Fibroblast of skin of right quadriceps (primary cell): ENCODE measurements around the gene MCOLN2.
A peak's percentile ranks its signal among the peaks of the same experiment; 100 is the strongest.

Source experiments
- DNase-seq: peaks from one replicate; pipeline ENCODE4 v3.0.0-alpha.2; 2013

MCOLN2 gene

GRCh38 chr1:84890566-84890965, 106.3 kb downstream of the MCOLN2 start:
- no peak for DNase-seq

DNA sequence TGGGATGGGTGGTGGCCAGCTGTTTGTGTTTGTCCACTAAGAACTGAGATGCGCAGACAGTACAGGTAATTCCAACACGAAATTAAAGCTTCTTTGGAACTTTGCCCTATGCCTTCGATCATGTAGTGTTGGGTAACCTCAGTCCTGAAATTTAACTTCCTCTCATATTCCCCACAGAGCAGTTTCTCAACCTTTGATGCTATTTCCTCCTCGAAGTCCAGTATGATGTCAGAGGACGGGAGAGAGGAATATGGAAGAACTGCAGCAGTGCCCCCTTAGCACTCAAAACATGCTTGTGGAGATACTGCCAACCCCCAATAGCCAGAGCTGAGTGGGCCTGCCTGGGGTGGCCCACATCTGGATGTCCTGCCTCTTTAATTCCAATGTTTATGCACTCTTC, 107.5 kb downstream of the MCOLN2 start:
- DNase-seq, result no peak

DNA sequence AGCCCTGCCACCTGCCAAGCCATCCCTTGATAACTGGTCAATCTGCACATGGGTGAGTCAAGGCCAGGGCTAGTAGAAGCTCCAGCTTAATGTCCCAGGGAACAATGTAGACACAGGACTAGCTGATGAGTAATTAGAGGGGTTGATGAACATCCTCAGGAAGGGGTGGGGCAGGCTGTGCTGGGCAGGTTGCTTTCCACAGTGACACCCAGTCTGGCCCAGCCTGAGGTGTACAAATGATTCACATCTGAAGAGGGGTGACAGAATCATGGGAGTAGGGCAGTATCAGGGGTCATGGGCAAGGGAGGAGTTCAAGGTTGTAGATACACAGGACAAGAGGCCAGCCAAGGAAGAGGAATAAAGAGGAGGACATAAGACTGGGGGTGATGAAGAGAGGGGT, 108.2 kb downstream of the MCOLN2 start:
- DNase-seq, result no peak

DNA sequence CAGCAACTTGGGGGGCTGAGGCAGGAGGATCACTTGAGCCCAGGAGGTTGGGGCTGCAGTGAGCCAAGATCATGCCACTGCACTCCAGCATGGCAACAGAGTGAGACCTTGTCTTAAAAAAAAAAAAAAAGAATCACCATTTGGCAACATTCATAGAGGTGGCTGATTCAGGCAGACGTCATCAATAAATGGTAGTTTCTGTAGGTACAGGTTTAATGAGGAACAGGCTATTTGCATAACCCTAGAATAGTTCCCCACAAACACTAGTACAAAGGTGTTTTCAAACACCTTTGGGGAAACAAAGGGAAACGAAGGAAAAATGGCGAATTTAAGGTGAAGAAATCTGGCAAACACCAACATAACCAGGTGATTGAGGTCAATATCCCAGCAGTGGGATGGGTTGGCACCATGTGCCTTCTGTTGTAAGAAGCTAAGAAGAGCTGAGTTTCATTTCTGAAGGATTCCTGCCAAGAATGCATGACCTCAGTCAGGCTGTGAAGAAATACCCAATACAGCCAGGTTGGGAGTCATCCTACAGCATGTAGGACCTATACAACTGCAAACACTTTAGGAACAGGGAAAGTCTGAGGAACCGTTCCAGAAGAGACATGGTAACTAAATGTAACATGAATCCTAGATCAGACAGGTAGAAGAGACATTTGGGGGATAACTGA, 109.5 kb downstream of the MCOLN2 start:
- peak; percentile 35 for DNase-seq

DNA sequence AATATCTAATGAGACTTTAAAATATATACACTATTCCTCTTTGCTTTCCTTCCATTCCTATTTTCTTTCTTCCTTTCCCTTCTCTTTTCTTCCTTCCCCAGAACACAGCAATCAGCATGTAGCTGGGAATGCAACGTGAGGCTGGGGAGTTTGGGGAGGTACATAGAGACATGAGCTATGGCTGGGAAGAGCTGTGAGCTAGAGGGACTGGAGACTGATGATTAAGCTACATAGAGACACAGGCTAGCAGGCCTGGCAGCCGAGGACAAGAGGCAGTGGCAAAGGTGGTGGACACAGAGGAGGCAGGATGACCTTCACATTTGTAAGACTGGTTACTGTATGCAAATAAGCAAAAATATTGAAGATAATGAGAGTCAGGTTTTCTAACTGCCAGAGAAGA, 111.4 kb downstream of the MCOLN2 start:
- DNase-seq, result no peak

GRCh38 chr1:84884671-84885389, 112.1 kb downstream of the MCOLN2 start:
- DNase-seq, result no peak

GRCh38 chr1:84883286-84883685, 113.6 kb downstream of the MCOLN2 start:
- peak; percentile 47 for DNase-seq

DNA sequence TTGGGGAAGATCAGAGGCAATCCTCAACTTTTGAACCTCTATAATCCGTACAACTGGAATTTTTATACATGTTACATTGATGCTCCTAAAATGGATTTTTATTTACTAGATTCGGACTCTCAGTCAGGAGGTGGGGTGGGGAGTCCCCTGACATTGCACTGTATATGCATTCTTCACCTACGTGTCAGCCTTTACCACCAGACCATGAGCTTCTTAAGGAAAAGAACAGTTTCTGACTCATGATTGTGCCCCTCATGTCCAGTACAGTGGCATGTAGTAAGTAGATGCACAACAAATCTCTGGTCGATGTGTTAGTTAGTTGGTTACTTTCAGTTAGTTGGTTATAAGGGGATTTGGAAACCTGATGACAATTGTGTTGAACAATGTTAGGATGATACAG, 119.3 kb downstream of the MCOLN2 start:
- peak; percentile 51 for DNase-seq

DNA sequence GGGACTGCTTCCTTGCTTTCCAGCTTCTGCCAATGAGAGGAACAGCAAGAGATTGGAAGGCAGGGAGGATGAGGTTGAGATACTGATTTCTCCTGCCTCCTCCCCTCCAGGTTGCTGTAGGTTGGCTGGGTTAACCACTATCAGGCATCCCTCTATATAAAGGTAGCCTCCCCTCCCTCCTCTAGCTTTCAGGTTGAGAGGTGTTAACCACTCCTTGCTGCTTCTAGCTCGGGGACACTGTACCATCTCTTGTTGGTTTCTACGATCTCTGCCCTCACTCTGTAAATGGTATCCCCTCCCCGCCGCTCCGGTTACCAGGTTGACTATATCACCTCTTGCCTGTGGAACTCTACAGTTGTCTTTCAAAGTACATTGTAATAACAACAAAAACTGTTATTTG, 120.6 kb downstream of the MCOLN2 start:
- no peak for DNase-seq
